ENCODE data around the gene FBXL3.

DNA sequence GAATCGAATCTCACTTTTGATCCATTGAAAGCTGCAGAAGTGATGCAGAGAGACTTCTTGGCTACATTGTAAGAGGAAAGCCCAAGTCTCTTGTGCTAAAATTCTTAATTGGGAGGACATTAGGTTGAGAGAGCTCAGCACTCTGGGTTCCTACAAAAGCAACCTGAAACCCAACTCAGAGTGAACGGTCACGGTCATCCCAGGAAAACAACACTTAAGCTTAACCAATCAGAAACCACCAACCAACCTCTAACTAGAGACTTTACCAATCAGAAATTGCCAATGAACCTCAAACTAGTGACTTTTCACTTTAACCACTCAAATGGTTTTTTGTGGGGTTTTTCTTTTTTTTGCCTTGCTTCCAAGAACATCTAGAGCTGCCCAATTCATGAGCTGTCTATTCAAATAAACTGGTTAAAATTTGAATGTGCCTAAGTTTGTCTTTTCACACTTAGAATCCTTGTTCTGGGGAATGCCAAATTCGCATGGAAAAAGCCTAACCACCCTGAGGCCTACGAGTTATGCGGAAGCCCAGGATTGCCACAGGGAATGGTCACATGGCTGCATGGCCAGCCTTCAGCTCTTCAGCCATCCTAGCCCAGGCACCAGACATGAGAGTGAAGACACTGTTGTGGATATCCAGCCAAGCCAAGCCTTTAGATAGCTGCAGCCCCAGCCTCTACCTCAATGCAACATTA, 52.9 kb downstream of the FBXL3 start:
- TF ChIP-seq, protein P1, sequence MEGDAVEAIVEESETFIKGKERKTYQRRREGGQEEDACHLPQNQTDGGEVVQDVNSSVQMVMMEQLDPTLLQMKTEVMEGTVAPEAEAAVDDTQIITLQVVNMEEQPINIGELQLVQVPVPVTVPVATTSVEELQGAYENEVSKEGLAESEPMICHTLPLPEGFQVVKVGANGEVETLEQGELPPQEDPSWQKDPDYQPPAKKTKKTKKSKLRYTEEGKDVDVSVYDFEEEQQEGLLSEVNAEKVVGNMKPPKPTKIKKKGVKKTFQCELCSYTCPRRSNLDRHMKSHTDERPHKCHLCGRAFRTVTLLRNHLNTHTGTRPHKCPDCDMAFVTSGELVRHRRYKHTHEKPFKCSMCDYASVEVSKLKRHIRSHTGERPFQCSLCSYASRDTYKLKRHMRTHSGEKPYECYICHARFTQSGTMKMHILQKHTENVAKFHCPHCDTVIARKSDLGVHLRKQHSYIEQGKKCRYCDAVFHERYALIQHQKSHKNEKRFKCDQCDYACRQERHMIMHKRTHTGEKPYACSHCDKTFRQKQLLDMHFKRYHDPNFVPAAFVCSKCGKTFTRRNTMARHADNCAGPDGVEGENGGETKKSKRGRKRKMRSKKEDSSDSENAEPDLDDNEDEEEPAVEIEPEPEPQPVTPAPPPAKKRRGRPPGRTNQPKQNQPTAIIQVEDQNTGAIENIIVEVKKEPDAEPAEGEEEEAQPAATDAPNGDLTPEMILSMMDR (IDR thresholded peaks at IDR 0.05), result no peak
- TF ChIP-seq POLR2A (IDR thresholded peaks at IDR 0.05), result no peak

Data from right lobe of liver (tissue), 4 donors.